Dedifferentiated amniotic fluid mesenchymal stem cell (primary cell): ENCODE data around the gene CD82.

Source experiments
- DNase-seq: peaks from one replicate; pipeline ENCODE4 v3.0.0-alpha.2; 2016; ENCODE audit errors: extremely low spot score

Gene CD82

DNA sequence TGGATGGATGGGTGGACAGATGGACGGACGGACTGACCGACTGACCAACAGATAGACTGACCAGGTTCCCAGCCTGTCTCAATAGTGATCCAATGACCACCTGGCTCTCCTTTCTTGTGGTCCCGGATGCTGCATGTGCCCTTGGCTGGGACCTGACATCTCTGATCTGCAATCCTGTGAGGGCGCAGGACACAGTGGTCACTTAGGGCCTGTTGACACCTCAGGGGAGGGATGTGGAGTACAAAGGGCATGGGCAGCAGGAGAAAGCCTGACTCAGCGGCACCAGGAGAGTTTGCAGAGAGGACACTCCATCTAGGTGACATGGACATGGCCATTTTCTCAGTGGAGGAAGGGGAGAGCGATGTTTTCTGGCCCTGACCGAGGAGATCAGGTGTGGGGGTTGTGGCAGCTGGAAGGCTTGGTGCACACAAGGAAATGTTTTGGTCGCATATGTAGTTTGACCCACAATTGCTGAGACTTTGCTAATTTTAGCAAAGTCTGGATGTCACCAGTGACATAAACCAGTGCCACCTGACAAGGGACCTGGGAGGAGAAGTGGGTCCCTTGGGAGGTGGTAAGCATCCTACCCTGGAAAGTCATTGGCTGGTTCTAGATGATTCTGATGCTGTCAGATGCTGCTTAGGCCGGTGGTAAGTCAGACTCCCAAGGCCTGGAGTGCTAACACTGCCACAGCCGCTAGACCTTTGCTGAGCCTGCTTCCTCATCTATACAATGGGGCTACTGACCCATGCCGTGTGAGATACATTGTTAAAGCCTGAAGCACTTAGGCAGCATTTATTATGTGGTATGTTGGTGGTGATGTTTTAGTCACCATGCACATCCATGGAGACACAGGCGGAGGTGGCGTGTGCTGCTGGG, 50.7 kb downstream of the CD82 start:
- DNase-seq = no peak

DNA sequence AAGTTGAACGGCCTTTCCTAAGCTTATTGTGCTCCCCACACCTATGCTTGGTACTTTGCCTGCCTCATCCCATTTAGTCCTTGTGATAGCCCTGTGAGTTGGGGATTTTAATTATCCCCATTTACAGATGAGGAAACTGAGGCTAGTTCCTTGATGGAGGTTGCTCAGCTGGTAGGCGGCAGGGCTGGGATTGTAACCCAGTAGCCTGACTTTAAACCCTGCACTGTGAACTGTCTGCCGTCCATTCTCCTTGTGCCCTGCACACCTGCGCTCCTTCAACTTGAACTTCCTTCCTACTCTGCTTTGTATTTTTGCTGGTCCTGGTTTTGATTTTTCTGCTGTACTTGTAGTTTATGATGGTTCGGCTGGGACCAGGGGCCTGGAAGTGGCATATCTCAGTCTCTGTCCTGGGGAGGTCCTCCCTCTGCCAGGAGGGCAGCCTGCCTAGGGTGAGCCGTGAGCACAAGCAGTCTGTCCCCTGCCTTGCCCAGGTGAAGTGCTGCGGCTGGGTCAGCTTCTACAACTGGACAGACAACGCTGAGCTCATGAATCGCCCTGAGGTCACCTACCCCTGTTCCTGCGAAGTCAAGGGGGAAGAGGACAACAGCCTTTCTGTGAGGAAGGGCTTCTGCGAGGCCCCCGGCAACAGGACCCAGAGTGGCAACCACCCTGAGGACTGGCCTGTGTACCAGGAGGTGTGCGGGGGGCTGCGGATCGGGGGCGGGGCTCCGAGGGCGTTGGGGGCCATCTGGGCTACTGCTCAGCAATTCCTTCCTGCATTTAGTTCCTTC, 52.4 kb downstream of the CD82 start:
- DNase-seq = no peak

DNA sequence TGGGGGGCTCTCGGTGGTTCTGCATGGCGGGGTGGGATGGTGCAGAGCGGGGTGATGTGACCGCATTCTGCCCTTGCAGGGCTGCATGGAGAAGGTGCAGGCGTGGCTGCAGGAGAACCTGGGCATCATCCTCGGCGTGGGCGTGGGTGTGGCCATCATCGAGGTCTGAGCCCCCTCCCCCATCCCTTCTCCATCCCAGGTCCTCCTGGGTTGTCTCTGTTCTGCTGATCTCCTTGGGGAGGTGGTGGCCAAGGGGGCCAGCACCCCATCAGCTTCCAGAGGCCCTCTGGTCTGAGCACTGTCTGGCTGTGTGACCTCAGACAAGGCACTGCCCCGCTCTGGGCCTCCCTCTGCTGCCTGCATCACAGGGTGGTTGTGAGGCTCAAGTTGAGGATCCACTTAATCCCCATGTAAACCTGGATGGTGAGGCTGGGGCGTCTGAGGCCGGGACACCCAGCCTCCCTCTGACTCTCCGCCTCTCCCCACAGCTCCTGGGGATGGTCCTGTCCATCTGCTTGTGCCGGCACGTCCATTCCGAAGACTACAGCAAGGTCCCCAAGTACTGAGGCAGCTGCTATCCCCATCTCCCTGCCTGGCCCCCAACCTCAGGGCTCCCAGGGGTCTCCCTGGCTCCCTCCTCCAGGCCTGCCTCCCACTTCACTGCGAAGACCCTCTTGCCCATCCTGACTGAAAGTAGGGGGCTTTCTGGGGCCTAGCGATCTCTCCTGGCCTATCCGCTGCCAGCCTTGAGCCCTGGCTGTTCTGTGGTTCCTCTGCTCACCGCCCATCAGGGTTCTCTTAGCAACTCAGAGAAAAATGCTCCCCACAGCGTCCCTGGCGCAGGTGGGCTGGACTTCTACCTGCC, 53.3 kb downstream of the CD82 start:
- no peak for DNase-seq

- DNase-seq = no peak
These were observed 54.9 kb downstream of the CD82 start for GRCh38 chr11:44620328-44620725.

DNA sequence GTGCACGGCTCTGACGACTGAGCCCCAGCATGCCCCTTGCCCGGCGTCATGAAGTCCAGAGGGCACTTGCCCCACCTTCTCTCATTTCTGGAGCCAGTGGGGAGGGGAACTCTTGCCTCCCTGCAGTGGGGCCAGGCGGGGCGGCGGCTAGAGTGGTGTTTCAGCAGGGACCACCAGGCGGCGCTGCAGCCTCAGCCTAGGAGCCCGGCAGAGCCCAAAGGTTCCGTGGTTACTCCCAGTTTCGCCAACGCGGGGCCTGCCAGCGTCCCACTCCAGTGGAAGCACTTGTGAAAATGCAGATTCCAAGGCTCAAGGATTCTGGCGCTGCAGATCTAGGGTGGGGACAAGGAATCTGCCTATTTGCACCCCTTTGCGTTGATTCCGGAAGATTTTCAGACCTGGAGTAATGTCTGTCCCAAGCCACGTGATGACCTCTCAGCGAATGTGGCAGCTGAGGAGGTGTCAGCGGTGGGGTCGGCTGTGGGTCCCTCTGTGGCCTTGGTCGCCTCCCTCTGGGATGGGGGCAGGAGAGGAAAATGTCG, 55.7 kb downstream of the CD82 start:
- DNase-seq = peak; percentile 40

GRCh38 chr11:44621784-44622183, 56.3 kb downstream of the CD82 start:
- no peak for DNase-seq

DNA sequence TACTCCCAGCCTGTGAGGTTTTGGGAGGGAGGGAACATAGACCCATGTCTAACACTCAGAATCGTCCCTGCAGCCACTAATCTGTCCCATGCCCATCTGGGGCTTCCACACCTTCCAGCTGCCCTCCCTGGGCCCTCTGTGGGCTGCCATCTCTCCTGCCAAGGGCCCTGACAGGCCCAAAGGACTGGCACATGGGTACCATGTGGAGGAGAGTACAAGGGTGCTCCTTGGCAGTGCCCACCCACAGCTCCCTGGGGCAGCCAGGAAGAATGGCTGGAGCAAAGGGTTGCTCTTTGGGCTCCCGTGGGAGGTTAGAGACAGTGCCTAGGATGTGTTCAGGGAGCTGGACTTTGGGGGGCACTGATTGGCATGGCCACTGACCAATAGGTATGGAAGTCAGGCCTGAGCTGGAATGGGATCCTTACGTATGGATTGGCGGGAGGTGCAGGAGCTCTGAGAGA, 56.8 kb downstream of the CD82 start:
- DNase-seq = no peak

DNA sequence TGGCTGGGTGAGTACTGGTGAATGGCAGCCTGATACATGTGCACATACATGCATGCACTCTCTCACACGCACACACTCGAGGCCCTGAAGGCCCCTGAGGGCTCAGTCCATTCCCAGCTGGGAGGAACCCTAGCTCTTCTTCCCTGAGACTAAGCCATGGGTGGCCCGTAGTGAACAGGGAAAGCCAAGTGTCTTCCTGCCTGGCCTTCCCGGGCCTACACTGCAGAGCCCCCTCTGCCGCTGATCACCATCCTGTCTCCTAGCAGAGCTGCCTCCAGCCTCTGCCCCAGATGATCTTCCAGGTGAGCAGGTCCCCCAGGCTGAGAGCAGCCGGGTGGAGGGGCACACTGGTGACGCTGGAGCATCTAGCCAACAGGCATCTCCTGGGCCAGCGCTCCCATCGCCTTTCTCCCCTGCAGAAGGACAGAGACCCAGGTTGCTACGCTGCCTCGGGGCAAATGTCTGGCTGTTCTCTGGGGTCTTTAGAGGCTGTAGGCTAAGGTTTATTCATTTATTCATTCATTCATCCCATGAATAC, 57.3 kb downstream of the CD82 start:
- DNase-seq = no peak

- no peak for DNase-seq
These were observed 57.9 kb downstream of the CD82 start for GRCh38 chr11:44623341-44623730.

DNA sequence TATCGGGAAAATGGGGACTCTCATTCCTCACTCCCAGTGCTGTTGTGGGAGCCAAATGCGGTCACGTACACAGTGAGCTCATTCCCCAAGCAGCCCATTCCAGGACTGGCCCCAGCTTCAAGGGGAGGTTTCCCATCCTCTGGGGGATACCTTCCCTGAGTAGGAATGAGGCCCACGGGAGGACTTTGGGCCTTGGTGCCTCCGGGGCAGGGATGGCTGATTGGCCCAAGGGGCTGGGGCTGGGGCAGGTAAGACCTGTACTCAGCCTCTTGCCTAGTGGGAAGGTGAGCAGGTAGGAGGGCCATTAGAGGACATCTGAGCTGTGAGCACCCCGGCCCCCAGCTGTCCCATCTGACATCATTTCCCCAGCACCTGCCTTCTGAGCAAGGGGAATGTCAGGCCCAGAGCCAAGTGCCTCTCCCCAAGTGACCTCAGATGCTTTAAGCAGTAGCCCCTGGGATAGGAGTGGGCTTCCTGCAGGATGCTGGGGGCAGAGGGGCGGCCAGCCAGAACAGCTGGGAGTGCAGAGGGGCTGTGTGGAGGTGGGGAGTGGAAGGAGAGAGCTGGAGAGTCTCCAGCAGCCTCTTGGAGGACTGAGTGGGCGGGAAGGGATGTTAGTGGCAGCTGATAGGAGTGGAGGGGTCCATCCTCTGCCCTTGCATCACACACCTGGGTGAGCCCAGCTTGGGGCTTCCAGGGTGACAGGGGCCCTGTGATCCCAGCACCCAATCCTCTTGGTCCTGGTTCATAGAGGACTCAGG, 58.4 kb downstream of the CD82 start:
- no peak for DNase-seq

GRCh38 chr11:44624761-44625221, 59.3 kb downstream of the CD82 start:
- DNase-seq = no peak

GRCh38 chr11:44625759-44626523, 60.5 kb downstream of the CD82 start:
- DNase-seq = no peak

DNA sequence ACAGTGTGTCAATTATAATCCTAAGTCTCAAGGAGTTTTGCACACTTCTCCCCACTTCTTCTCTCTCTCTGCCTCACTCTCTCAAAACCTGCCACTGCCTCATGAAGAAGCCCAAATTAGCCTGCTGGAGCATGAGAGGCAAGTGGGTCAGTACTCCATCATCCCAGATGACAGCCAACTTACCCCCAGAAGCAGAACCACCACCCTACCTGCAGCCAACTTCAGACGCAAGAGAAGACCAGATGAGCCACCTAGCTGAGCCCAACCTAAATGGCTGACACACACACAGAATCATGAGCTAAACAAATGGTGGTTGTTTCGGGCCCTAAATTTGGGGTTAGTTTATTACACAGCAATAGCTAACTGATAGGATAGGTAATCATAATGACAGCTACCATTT, 61.2 kb downstream of the CD82 start:
- no peak for DNase-seq

DNA sequence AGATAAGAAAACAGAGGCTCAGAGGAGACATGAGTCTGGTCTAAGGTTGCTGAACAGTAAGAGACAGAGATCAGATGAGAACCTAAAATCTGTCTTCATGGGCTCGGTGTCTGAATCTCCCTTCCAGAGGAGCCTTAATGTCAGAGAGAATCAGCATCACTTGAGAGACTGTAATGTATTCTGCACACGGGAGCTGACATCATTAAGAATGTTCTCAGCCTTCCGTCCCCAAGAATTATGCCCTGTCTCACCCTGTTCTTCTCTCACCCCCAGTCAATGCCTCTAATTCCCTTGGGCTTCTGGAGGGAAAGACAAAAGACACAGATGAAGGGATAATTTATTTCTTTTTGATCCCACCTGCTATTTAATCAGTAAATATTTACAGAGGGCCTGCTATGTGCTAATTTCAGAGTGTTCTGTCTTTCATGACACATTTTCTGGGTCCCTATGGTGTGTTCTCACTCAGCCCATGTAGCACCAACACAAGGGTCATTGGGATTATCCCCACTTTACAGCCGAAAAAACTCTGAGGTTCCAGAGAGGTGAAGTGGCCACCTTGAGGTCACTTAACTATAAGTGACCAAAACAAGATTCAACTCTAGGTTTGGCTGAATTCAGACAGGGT, 61.8 kb downstream of the CD82 start:
- DNase-seq = no peak

DNA sequence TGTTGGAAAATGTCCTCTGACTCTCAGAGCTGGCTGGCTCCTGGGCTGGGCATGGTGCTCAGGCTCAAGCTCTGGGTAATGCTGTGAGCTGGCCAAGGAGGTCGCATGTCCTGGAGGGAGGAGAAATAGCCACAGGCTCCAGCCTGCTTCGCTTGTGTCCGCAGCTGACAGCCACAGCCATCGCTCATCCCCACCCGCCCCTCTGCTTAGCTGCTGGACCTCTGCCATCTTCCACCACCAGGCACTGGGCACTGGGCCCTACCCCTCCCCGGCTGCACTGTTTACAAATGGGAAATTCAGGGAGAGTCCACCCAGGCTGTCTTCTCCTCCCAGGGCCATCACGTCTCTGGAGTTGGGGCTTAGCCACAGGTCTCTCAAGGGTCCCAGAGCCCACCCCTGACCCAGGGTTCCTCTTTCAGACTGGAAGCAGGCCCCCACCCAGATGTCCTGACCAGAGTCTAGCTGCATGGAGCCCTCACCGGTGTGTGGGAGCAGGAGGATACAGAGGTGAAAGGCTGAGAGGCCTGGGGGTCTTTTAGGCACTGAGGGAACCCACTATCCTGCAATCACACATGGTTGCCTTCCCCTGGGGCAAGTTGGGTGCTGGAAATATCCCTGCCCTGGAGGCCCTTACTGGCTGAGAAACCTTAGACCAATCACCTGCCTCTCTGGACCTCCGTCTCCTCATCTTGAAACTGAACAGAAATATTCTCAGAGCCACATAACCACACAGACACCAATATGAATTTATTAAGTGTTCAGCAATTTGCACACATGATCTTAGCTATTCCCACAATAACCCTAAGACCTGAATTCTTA, 62.7 kb downstream of the CD82 start:
- peak; percentile 29 for DNase-seq

DNA sequence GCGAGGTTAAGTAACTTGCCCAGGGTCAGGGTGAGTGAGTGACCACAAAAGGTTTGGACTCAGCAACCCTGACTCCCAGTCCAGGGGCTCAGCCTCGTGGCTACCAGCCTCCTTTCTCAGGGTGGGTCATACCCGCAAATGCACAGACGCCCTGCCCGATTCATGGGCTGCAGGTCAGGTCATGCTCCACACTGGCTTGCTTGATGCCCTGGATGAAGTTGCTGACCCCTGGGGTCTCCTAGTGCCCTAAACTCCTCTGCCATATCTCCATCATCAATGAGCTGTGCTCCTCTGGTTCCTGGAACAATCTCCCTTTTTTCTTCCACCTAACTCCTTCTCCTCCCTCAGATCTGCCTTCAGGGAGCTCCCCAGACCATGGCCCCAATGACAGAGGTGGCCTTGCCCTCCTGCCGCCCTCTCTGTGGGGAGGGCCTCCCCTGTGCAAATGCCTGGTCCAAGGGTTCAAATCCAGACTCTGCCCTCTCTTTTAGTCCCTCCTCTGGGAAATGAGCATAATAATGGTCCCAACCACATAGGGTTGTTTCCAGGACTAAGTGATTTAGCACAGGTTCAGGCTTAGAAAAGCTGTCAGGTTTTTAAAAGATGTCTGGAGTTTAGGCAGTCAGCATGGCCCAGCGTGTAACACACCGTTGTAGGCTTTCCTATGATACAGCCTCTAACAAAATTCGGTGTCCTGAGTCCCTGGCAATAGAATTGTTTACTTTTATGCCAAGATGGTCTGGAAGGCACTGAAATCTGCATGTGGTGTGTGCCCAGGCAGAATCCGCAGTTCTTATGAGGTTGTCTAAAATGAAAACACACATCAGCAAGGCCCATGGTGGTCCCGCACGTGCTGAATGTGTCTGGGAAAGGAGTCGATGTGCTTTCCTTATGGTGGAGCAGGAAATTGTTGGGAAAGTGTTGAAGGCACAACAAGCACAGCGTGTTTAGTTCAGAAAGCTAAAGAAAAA, 63.6 kb downstream of the CD82 start:
- no peak for DNase-seq

- no peak for DNase-seq
These were observed 64.4 kb downstream of the CD82 start for GRCh38 chr11:44629732-44630345.
